Activated T-cell treated with anti-CD3 and anti-CD28 coated beads, Interleukin-2, amount 50 U/mL, for 4 hours (primary cell): Measurements from ENCODE around the gene TIGD3. TPM values are rescaled to one million over a fixed set of nuclear protein-coding genes. Genes with fewer than 3 reads are reported as not detected.

Experiments used
- ATAC-seq, 2 donors: fragments of 200-7000 bp; cut with Tn5 transposase; one replicate each; pipeline ENCODE4 v1.10.0; 2021
- DNase-seq: peaks from one replicate; pipeline ENCODE4 v3.0.0-alpha.2; 2020
- H3K27me3 Mint-ChIP-seq: one replicate; pipeline ENCODE4 v1.8.0; 2021; ENCODE audit warnings: low read depth, mixed read lengths
- H3K36me3 Mint-ChIP-seq: one replicate; pipeline ENCODE4 v1.8.0; 2022; ENCODE audit warnings: mixed read lengths; ENCODE audit not compliant: insufficient read depth
- H3K4me1 Mint-ChIP-seq: one replicate; pipeline ENCODE4 v1.8.0; 2021; ENCODE audit warnings: low read depth, mixed read lengths
- H3K4me3 Mint-ChIP-seq: one replicate; pipeline ENCODE4 v1.8.0; 2021; ENCODE audit warnings: mild to moderate bottlenecking, moderate library complexity, mixed read lengths
- H3K9me3 Mint-ChIP-seq: one replicate; pipeline ENCODE4 v1.8.0; 2021; ENCODE audit warnings: mixed read lengths
- total RNA-seq, 3 donors: library from RNA; stranded (reverse); gene quantifications; one replicate each; pipeline ENCODE4 v1.2.1, GENCODE V29; 2021

The TIGD3 gene
- total RNA-seq, 3 donors from 2014 or later: 0.46 to 0.66 (median 0.50) TPM

DNA sequence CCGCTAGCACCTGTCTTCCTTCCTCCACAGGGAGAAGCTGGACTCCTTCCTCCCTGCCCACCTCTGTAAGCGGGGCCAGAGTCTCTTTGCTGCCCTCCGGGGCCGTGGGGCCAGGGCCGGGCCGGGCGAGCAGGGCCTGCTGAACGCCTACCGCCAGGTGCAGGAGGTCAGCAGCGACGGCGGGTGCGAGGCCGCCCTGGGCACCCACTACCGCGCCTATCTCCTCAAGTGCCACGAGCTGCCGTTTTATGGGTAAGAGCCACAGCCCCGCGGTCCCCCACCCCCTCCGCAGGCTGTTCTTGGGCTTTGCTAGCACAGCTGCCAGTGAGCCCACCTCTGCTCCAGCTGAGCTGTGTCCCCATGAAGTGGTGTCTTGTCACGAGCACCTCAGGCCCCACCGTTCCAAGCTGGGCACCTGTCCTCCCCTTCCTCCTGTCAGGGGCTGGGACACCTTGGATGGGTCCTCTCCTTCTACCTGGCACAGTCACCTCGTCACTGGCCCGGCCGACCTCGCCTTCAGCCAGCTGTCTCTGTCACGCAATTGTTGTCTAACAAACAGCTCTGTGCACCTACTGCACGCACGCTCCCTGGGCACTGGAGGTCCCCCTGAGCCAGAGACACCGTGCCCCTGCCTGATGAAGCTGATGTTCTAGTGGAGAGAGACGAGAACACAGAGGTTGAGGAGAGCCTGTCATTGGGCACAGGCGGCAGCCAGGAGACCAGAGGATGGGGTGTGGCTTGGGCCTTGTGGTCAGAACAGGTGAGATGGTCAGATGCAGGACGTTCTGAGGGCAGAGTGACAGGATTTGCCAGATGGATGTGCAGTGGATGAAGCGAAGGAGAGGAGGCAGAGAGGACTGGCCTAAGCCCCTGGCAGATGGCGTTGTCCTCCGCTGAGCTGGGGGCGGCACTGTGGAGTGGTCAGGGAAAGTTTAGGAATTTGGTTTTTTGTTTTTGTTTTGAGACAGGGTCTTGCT, 42.5 kb downstream of the TIGD3 start:
- Mint-ChIP-seq H3K4me1 (peaks cover 2% of the 10 kb centered on the region), H3K27me3 (no peaks in the 10 kb centered on the region), H3K9me3 (no peaks in the 10 kb centered on the region), H3K4me3 (no peak overlapping the region), H3K36me3 (peaks cover 8% of the 10 kb centered on the region)
- no peak for DNase-seq
- ATAC-seq: no peak

DNA sequence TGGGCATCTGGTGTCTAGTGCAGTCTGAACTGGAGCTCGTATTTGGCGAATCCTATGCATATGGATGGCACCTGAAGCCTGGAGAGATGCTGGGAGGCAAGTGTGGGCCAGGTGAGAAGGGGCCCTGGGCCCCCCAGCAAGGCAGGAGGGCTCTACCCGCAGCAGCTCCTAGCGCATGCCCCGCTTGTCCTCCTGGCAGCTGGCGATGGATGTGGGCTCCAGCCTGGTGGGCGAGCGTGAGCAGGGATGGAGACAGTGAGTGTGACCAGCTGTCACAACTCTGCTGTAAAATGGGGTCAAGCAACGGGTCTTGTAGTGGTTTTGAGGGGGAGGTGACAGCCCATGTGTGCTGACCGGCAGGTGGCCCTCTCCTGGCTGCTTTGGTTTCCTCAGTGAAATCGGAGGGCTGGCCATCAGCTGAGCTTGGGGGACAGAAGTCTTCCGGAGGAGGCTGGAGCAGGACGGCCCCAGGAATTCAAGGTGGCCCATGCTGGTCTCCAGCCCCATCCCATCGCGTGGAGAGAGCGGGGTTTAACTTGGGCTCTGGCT, 43.9 kb downstream of the TIGD3 start:
- Mint-ChIP-seq H3K27me3 (no peaks in the 10 kb centered on the region), H3K9me3 (no peaks in the 10 kb centered on the region), H3K36me3 (peaks cover 10% of the 10 kb centered on the region), H3K4me3 (no peak overlapping the region), H3K4me1 (peaks cover 3% of the 10 kb centered on the region)
- DNase-seq: no peak
- ATAC-seq: no peak

DNA sequence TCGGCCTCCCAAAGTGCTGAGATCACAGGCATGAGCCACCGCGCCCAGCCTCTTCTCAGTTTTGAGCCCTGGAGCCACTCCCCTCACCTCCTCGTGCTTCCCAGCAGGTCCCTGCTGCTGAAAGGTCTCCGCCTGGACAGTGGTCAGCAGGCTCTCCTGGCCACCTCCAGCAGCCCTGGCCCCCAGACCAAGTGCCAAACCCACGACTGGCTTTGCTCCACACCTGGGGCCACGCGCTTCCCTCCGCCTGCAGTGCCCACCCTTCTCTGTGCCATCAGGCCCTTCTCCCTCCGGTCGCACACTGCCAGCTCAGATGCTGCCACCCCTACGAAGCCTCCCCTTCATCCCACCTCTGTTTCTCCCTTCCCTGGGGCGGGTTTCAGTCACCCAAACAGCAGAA, 44.7 kb downstream of the TIGD3 start:
- Mint-ChIP-seq H3K9me3 (no peaks in the 10 kb centered on the region), H3K27me3 (no peaks in the 10 kb centered on the region), H3K4me3 (no peak overlapping the region), H3K36me3 (peaks cover 13% of the 10 kb centered on the region), H3K4me1 (peaks cover 4% of the 10 kb centered on the region)
- DNase-seq (no peak), ATAC-seq (no peak)

DNA sequence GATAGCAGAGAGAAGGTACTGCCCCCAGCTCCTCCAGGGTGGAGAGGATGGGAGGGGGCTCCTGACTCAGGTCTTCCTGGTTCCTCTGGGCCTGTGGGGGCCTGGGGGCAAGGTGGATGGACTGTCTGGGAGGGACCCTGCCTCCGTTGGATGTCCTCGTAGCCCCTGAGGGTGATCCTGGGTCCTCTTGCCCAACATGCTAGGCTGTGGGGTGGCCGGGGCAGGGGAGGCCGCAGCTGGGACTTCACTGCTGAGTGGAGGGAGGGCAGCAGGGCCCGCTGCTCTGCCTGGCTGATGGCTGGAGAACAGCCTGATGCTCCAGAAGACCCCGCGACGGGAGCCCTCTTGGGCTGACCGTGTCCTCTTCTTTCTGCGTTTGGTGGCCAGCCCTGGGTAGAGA, 45.3 kb downstream of the TIGD3 start:
- Mint-ChIP-seq H3K4me1 (peaks cover 4% of the 10 kb centered on the region), H3K9me3 (no peaks in the 10 kb centered on the region), H3K27me3 (no peaks in the 10 kb centered on the region), H3K4me3 (no peak overlapping the region), H3K36me3 (peaks cover 13% of the 10 kb centered on the region)
- no peak for DNase-seq
- no peak for ATAC-seq

DNA sequence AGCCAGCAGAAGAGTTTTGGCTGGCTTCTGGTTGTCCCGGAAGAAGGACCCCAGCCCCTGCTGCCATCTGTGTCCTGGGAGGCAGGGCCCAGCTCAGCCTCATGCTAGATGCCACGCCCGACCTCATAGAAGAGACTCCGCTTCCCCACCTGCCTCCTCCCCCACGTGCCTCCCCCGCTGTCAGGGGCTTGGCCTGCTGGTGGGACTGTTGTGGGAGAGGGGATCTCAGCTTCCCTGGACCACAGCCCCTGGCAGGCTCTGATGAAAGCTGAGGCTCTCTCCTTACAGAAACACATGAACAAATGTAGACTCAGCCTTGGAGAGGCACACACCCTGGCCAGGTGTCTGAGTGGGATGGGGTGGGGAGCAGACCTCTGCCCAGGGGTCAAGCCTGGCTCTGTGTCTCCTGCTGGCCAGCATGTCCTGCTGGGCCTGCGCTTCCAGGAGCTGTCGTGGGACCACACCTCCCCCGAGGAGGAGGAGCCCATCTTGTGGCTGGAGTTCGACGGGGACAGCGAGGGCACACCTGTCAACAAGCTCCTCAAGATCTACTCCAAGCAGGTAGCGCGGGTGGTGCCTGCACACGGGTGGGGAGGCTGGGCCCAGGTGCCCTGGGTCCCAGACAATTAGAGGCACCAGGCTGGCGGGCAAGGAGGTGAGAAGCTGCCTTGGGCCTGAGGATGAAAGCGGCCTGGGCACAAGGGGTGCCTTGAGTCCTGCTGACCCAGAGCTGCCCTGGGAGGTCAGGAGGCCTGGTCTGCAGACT, 45.9 kb downstream of the TIGD3 start:
- Mint-ChIP-seq H3K9me3 (no peaks in the 10 kb centered on the region), H3K36me3 (peaks cover 13% of the 10 kb centered on the region), H3K4me1 (peaks cover 4% of the 10 kb centered on the region), H3K27me3 (no peaks in the 10 kb centered on the region), H3K4me3 (no peak overlapping the region)
- no peak for ATAC-seq
- DNase-seq: no peak

DNA sequence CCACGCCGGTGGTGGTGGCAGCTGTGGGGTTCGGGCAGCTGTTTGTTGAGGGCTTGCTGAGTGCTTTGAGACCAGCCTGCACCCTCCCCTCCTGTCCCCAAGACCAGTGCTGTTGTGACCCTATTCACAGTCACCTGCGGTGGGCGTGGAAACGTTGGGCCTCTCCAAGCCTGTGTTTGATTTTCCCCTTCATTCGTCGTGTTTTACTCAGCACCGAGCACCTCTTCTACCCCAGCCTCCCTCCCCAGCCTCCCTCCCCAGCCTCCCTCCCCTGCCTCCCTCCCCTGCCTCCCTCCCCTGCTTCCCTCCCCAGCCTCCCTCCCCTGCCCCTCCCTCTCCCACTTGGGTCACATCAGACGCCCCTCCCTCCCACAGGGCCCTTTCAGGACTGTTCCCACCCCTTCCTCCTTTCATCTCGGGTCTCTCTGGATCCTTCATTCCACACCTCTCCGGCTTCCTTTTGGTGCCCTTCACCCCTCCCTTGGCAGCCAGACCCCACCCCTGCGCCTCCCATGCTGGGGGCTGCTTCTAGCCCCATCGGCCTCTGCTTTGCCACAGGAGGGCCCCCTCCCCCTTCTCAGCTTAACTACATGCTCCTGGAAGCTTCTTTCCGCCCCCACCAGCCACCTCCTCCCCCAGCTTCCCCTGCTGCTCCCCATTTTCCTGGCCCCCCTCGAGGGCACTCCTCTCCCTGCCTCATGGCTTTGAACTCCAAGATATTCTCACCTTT, 46.7 kb downstream of the TIGD3 start:
- Mint-ChIP-seq H3K36me3 (peaks cover 13% of the 10 kb centered on the region), H3K27me3 (no peaks in the 10 kb centered on the region), H3K4me3 (no peak overlapping the region), H3K4me1 (peaks cover 4% of the 10 kb centered on the region), H3K9me3 (no peaks in the 10 kb centered on the region)
- ATAC-seq (no peak), DNase-seq (no peak)

DNA sequence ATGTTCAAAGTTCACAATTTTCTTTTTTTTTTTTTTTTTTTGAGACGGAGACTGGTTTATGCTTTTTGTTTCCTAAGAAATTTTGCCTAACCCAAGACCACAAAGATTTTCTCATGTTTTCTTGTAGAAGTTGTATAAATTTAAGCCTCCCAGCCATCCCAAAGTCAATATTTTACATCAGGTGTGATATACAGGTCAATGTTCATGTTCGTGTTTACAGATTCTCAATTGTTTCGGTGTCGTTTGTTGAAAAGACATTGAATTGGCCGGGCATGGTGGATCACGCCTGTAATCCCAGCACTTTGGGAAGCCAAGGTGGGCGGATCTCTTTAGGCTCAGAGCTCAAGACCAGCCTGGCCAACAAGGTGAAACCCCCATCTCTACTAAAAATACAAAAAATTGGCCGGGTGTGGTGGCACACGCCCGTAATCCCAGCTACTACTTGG, 47.3 kb downstream of the TIGD3 start:
- Mint-ChIP-seq H3K36me3 (peaks cover 13% of the 10 kb centered on the region), H3K4me1 (peaks cover 4% of the 10 kb centered on the region), H3K4me3 (no peak overlapping the region), H3K9me3 (no peaks in the 10 kb centered on the region), H3K27me3 (no peaks in the 10 kb centered on the region)
- DNase-seq (no peak), ATAC-seq (no peak)

DNA sequence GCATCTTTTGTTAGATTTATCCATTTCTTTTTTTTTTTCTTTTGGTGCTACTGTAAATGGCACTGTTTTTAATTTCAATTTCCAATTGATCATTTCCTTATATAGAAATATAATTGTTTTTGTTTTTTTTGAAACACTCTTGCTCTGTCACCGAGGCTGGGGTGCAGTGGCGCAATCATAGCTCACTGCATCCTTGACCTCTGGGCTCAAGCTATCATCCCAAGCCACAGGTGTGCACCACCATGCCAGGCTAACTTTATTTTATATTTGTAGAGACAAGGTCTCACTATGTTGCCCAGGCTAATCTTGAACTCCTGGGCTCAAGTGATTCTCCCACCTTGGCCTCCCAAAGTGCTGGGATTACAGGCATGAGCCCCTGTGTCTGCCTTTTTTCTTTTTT, 48.2 kb downstream of the TIGD3 start:
- no peak overlapping the region for H3K4me3 Mint-ChIP-seq
- no peak for ATAC-seq
- peaks cover 4% of the 10 kb centered on the region for H3K4me1 Mint-ChIP-seq
- no peaks in the 10 kb centered on the region for H3K27me3 Mint-ChIP-seq
- H3K36me3 Mint-ChIP-seq: peaks cover 7% of the 10 kb centered on the region
- no peak for DNase-seq
- H3K9me3 Mint-ChIP-seq: no peaks in the 10 kb centered on the region

DNA sequence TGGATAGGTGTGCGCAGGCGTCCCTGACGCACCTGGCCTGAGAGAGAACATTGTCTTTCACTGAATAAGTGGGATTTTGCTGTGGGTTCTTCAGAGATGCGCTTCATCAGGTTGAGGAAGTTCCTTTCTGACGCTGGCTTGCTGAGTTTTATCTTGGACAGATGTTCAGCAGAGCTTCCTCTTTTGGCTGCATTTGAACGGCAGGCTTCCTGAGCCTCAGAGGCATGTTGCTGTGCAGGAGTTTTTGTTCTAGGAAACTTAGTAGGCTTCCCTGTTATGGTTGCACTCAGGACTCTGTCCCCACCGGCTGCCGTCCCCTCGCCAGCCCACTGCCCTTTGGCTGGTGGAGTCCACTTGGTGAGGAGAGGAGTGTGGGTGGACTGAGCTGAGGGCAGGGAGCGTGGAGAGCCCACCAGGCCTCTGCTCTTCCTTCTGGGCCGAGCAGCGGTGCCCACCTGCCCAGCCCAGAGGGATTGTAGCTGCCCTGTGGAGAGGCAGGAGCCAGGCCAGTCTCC, 49.1 kb downstream of the TIGD3 start:
- H3K4me3 Mint-ChIP-seq: no peak overlapping the region
- H3K36me3 Mint-ChIP-seq: peaks cover 10% of the 10 kb centered on the region
- no peaks in the 10 kb centered on the region for H3K27me3 Mint-ChIP-seq
- H3K9me3 Mint-ChIP-seq: no peaks in the 10 kb centered on the region
- no peak for ATAC-seq
- no peak for DNase-seq
- H3K4me1 Mint-ChIP-seq: peaks cover 4% of the 10 kb centered on the region

DNA sequence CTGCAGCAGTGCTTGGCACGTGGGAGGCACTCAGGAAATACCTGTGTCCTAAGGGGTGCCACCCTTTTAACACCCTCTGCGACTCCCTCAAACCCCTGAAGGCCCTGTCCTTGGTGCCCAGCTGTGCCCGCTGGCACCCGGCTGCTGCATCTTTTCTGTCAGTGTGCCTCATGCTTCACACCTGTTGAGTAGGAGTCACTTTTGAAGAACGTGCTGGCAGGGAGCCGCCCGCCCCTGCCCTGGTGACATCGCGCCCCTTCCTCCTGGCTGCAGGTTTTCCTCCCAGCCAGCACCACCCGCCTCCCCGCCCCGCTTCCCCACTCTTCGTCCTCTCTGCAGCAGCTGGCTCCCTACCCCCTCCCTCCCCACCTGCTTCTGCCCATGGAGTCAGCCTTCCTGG, 49.7 kb downstream of the TIGD3 start:
- Mint-ChIP-seq H3K4me3 (no peak overlapping the region), H3K4me1 (peaks cover 4% of the 10 kb centered on the region), H3K27me3 (no peaks in the 10 kb centered on the region), H3K9me3 (no peaks in the 10 kb centered on the region), H3K36me3 (peaks cover 13% of the 10 kb centered on the region)
- DNase-seq (no peak), ATAC-seq (no peak)

DNA sequence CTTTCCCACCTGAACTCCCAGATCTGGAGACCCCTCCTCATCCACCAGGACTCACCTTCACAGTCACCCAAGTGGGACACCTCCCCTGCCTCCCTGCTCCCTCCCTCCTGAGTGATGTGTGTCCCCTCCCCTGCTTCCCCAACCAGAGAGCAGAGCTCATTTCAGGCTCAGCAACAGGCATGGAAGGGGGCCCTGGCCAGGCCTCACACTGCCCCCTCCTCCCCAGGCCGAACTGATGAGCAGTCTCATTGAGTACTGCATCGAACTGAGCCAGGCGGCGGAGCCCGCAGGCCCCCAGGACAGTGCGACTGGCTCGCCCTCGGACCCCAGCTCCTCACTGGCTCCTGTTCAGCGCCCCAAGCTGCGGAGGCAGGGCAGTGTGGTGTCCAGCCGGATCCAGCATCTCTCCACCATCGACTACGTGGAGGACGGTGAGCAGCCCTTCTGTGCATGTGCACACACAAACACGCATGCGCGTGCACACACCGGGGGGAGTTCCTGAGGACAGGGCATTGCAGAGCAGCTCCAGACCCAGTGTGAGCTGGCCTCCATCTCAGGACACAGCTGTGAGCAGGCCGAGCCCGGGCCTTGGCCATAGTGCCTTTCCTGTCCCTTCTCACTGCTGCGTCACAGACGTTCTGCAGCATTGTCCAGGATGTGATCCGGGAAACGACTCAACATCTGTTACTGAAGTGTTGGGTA, 50.2 kb downstream of the TIGD3 start:
- Mint-ChIP-seq H3K4me3 (no peak overlapping the region), H3K9me3 (no peaks in the 10 kb centered on the region), H3K36me3 (peaks cover 15% of the 10 kb centered on the region), H3K27me3 (no peaks in the 10 kb centered on the region), H3K4me1 (peaks cover 4% of the 10 kb centered on the region)
- no peak for DNase-seq
- no peak for ATAC-seq
